Left ventricle myocardium superior (tissue), 1 donor: ENCODE measurements around the gene GOLGA6L4. TPM values are rescaled to one million over a fixed set of nuclear protein-coding genes. Genes with fewer than 3 reads are reported as not detected.
A peak's percentile ranks its signal among the peaks of the same experiment; 100 is the strongest.
"Not testable (repeated sequence)": the region's sequence is repeated elsewhere in the genome, so short reads cannot be mapped to it uniquely, and the experiment has no call there.

ENCODE experiments used
- ATAC-seq: fragments of 200-7000 bp; cut with Tn5 transposase; one replicate; pipeline ENCODE4 v1.9.1; 2020; ENCODE audit warnings: mild to moderate bottlenecking, moderate library complexity
- DNase-seq: peaks from one replicate; pipeline ENCODE4 v3.0.0-alpha.2; 2020
- intact Hi-C: fragments of 100-400 bp; cut with micrococcal nuclease; formaldehyde crosslinking; loops from one replicate; pipeline ENCODE4 v1.11.0; 2022
- long read RNA-seq: library from polyadenylated mRNA; unstranded; transcript quantifications from one replicate; pipeline ENCODE4 v2.0.0, GENCODE V29; 2021
- total RNA-seq: library from RNA; stranded (reverse); fragmentation: NEBNext Ultra II Directional; extraction: Animal tissue kit (Norgen Biotek cat#: 25700); gene quantifications from one replicate; pipeline ENCODE4 v1.2.1, GENCODE V29; 2021
- donor health status: DM: no; HTN: yes; CAD: no; lungs with severe emphysema.

GOLGA6L4 gene
- 0.50 TPM for total RNA-seq
- long read RNA-seq, result 0 reads

GRCh38 chr15:84235573-84235972 is at the start of gene GOLGA6L4:
TSS of gene GOLGA6L4 (plus strand) at chr15:84235773. CDS start at chr15:84235835, 62 bp downstream.
- DNase-seq, ATAC-seq, intact Hi-C loops: not testable (repeated sequence)

- ATAC-seq, DNase-seq, intact Hi-C loops: not testable (repeated sequence)
These were observed 42.6 kb upstream of the GOLGA6L4 start for GRCh38 chr15:84192982-84193381.

GRCh38 chr15:84195603-84196002 is 40.0 kb upstream of the GOLGA6L4 start:
- ATAC-seq, result peak; percentile 90
- DNase-seq, intact Hi-C loops: not testable (repeated sequence)

GRCh38 chr15:84196530-84197188 is 38.9 kb upstream of the GOLGA6L4 start:
- intact Hi-C loops, DNase-seq: not testable (repeated sequence)
- ATAC-seq, result peak; percentile 84

GRCh38 chr15:84199865-84200264 is 35.7 kb upstream of the GOLGA6L4 start:
- intact Hi-C loops, ATAC-seq, DNase-seq: not testable (repeated sequence)

- DNase-seq, intact Hi-C loops, ATAC-seq: not testable (repeated sequence)
These were observed 10.9 kb downstream of the GOLGA6L4 start for GRCh38 chr15:84246441-84246840.
